ENCODE measurements around the gene NBPF1. TPM values are rescaled to one million over a fixed set of nuclear protein-coding genes. Genes with fewer than 3 reads are reported as not detected.
A peak's percentile ranks its signal among the peaks of the same experiment; 100 is the strongest.

NBPF1 gene
- total and polyA plus RNA-seq, 9 of the 15 experiments (the other 6 are each of a cell fraction or from before 2014, with no cell fraction given), result 5.2 to 42.6 (median 24.1) TPM

- TF ChIP-seq RB1 (IDR thresholded peaks at IDR 0.05; ENCODE audit: low read depth), result peak; percentile 20; the same call in 1 of the 2 replicates
- peak; percentile 51; the same call in 1 of the 2 replicates for TF ChIP-seq MGA (IDR thresholded peaks at IDR 0.05)
- peak in 1 of 2 experiments; percentile 53; a peak in 2 of 4 replicates for TF ChIP-seq NRF1 (conservative IDR thresholded peaks at IDR 0.05 in 1 of 2, IDR thresholded peaks at IDR 0.05 in 1 of 2)
- TF ChIP-seq POLR2B (IDR thresholded peaks at IDR 0.05; ENCODE audit: low read depth, partially characterized antibody), result peak; percentile 99
- TF ChIP-seq FOXP1 (CRISPR knock-in tag; IDR thresholded peaks at IDR 0.05), result 0 out of 2 replicates have a peak, but pooled peaks have one; percentile 55
- peak; percentile 79; the same call in 1 of the 2 replicates for TF ChIP-seq MBD2 (IDR thresholded peaks at IDR 0.05; ENCODE audit: borderline replicate concordance, low read depth)
- TF ChIP-seq PHF8 (IDR thresholded peaks at IDR 0.05; ENCODE audit: borderline replicate concordance, low read length), result peak; percentile 28; the same call in 1 of the 2 replicates
- peak; percentile 96 for TF ChIP-seq ZNF830 (CRISPR knock-in tag; IDR thresholded peaks at IDR 0.05)
- TF ChIP-seq CHAMP1 (IDR thresholded peaks at IDR 0.05), result 0 out of 2 replicates have a peak, but pooled peaks have one; percentile 38
- peak; percentile 57; the same call in 1 of the 2 replicates for TF ChIP-seq ZNF583 (CRISPR knock-in tag; IDR thresholded peaks at IDR 0.05)
- peak; percentile 71 for TF ChIP-seq POLR2G (IDR thresholded peaks at IDR 0.05; ENCODE audit: low read depth, low read length)
Measured at GRCh38 chr1:16513412-16514106, 99.8 kb downstream of the NBPF1 start (continued).
